AML-193 (cell line): Measurements from ENCODE around the gene AIP.
"Not testable (repeated sequence)": the region's sequence is repeated elsewhere in the genome, so short reads cannot be mapped to it uniquely, and the experiment has no call there.

Experiments
- DNase-seq, 2 experiments: peaks; one replicate each; lab custom pipeline; 2025; lab: John Stamatoyannopoulos, UW

AIP gene

DNA sequence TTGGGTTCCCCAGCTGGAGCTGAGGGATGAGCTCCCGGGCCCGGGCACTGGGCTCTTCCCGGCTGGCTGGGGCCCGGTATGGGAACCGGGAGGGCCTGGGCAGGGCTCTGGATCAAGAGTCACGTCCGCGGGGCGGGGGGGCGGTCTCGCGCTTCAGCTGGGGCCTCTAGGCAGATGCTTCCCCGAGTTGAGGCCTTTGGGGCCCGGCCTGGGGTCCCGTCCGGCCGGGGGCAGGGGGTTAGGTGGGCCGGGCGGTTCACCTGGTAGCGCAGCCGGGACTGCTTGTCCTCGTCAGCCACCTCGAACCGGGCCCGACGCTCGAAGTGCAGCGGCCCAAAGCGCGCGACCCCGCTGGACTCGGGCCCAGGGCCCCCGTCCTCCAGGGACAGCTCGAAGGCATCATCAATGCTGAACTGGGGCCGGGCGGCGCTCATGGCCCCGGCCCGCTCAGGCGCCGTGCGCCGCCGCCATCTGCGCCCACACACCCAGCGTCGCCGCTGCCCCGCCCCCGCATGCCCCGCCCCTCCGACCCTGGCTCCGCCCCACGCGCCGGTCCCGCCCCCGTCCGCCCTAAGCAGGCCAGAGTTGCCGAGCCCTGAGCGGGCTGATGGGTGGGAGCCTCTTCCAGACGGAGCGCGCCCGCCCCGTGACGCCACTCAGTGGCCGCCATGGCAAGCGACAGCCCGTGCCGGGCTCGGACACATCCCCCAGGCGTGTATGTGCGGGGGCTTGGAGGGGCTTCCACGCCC lies 13.9 kb upstream of the AIP start, which contains the start of gene TMEM134:
TSS of gene TMEM134 (minus strand) at position 493 of the 749 bp plus-strand sequence. CDS start at position 434, 59 bp downstream.
- DNase-seq = peak; percentile 72 to 76

DNA sequence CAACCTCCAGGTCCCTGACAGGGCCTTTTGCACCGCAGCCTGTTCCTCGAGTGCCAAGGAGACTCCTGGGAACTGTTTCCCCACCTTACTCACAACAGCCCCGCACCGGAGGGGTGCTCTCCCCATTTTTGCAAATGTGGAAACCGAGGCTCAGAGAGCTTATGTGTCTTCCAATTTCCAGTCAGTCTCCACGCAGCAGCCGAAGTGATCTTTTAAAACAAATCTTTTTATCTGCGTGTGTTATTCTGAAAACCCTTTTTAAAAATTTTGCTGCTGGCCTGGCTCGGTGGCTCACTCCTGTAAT lies 13.4 kb upstream of the AIP start:
- no peak for DNase-seq

DNA sequence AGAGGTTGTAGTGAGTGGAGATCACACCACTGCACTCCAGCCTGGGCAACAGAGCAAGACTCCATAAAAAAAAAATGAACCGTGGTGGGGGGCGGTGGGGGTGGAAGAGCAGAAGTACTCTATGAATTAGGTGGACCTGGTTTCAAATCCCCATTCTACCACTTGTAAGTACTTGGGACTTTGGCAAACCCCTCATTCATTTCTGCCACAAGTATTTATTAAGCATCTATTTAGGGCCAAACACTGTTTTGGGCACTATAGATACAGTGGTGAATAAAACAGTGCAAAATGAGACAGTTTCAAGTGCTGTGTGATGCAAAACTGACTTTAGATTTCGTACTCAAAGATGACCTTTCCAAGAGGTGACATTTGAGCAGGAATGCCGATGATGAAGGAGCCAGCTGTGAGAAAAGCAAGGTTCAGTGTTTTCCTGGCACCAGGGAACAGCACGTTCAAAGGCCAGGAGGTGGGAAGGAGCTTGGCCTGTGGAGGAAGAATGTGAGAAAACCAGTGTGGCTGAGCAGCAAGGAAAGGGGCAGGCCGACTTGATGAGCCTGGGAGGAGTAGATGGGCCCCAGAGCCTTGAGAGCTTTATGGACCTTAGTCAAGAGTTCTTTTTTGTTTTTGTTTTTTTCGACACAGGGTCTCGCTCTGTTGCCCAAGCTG lies 12.4 kb upstream of the AIP start:
- no peak for DNase-seq

DNA sequence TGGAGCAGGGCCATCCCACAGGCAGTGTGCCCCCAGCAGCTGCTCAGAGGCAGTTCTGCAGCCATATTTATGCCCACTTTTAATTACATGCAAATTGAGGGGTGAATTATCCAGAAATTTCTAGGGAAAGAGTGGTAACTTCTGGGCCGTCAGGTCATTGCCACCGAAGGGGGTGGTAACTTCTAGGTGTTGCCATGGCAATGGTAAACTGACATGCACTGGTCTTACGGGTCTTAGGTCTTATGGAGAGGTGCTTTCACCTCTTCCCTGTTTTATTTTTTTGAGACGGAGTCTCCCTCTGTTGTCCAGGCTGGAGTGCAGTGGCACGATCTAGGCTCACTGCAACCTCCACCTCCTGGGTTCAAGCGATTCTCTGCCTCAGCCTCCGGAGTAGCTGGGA lies 9.9 kb upstream of the AIP start:
- no peak for DNase-seq

DNA sequence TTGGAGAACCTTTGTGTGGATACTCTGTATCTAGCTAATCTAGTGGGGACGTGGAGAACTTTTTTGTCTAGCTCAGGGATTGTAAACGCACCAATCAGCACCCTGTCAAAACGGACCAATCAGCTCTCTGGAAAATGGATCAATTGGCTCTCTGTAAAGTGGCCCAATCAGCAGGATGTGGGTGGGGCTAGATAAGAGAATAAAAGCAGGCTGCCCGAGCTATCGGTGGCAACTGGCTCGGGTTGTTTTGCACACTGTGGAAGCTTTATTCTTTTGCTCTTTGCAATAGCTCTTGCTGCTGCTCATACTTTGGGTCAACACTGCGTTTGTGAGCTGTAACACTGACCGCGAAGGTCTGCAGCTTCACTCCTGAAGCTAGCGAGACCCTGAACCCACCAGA lies 6.1 kb upstream of the AIP start:
- not testable (repeated sequence) for DNase-seq

DNA sequence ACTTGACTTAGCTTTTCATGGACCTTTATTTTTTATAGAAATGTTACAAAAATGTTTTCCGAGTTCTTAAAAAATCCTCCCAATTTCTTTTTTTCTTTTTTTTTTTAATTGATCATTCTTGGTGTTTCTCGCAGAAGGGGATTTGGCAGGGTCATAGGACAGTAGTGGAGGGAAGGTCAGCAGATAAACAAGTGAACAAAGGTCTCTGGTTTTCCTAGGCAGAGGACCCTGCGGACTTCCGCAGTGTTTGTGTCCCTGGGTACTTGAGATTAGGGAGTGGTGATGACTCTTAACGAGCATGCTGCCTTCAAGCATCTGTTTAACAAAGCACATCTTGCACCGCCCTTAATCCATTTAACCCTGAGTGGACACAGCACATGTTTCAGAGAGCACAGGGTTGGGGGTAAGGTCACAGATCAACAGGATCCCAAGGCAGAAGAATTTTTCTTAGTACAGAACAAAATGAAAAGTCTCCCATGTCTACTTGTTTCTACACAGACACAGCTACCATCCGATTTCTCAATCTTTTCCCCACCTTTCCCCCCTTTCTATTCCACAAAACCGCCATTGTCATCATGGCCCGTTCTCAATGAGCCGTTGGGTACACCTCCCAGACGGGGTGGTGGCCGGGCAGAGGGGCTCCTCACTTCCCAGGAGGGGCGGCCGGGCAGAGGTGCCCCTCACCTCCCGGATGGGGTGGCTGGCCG lies 5.3 kb upstream of the AIP start:
- DNase-seq = not testable (repeated sequence)

DNA sequence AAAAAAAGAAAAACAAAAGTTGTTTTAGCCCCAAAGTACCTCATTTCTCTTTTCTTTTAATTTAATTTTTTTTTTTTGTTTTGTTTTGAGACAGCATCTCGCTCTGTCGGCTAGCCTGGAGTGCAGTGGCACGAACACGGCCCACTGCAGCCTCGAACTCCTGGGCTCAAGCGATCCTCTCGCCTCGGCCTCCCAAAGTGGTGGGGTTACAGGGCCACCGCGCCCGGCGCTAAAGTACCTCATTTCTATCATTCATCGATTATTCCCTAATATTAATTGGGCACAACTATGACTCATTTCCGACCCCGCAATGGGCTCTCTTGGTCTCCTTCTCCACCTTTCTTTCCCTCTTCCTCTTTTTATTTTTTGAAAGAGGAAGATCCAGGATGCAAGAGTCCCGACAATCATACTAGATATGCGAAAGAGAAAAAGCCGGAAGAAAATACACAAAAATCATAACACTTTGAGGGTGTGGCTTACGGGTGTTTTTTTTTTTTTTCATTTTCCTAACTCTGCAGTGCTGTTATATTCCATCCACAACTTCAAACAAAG lies 475 bp upstream of the AIP start:
- DNase-seq = peak; percentile 66 to 70

DNA sequence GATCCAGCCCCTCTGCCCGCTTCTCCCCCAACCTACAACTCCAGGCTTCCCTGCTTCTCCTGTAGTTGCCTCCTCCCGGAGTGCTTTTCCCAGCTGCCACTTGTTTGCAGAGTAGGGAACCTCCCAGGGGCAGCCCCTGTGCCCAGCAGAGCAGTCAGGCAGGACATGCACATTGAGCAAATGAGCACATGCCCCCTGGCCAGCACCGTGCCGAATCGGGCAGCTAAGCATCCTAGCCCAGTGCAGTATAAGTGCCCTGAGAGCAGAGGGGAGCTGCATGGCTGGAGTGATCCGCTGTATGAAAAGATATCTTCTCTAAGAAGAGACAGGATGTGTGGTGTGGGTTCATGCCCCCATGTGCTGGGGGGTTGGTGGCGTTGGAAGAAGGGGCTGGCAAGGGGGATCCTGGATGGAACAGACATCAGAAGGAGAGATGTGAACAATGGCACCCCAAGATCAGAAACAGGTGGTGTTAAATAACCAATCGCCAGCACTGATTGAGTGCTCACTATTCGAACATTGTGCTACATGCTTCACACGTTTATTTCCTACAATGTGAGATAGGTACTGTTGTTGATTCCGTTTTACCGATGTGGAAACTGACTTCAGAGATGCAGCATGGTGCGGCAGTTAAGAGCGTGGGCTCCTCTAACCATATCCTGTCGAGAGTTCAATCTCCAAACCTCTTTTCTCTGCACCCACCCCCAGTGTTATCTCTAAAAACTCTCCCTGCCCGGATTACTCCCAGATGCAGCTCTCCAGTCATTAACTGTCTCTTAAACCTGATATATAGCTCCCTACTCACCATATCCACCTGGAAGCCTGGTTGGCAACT lies 1.2 kb downstream of the AIP start:
- DNase-seq = no peak

DNA sequence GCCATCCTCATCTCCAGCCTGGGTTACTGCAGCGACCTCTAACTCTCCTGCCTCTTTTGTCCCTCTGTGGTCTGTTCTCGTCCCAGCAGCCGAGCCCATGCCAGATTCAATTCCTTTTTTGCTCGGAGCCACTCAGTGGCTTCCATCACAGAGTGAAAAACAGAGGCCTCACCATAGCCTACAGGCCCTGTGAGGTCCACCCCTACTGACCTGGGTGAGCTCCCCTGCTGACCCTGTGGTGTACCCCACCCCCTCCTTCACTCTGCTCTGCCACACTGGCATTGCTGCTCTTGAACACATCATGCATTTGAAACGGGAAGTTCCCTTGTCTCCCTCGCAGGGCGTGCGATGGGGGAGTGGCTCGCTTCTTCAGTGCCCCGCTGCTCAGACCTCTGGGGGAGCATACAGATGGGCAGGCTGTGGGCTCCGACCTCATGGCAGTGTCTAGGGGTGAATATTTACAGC lies 2.1 kb downstream of the AIP start:
- DNase-seq = peak; percentile 55 to 71

DNA sequence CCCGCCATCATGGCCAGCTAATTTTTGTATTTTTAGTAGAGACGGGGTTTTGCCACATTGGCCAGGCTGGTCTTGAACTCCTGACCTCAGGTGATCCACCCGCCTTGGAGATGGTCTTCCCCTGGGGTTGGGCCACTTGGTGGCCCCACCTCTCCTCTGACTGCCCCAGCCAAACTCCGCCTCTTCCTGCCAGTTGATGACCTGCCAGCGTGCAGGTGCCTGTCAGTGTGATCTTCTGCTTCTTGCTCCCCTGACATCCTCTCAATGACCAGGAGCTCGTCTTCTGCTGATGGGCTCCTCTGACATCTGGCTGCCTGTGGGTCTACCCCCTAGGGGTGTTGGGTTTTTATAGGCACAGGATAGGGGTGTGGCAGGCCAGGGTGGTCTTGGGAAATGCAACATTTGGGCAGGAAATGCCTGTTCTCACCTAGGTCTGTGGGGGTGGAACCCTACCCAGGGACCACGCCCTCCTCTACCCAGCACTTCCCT lies 3.1 kb downstream of the AIP start:
- not testable (repeated sequence) for DNase-seq

DNA sequence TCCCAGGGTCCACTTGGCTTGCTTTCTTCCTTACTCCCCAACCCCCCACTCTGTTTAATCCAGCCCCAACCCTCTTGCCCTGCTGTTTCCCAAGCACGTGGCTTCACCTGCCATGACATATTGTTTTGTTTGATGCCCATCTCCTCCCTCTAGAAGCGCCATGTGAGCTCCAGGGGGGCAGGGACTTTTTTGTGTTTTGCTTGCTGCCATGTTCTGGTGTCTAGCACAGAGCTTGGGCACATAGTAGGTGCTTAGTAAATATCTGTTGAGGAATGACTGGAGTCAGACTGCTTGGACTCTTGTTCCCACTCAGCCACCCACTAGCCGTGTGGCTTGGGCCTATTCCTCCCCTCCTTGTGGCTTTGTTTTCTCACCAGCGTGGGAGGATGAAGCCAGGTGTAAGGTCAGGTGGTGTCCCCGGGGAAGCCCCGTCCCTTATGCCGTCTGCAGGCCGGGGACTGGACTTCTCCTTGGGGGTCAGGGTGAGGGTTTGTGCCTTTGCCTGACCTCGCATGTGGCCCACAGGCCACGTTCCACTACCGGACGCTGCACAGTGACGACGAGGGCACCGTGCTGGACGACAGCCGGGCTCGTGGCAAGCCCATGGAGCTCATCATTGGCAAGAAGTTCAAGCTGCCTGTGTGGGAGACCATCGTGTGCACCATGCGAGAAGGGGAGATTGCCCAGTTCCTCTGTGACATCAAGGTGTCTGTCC lies 3.8 kb downstream of the AIP start:
- DNase-seq = no peak

DNA sequence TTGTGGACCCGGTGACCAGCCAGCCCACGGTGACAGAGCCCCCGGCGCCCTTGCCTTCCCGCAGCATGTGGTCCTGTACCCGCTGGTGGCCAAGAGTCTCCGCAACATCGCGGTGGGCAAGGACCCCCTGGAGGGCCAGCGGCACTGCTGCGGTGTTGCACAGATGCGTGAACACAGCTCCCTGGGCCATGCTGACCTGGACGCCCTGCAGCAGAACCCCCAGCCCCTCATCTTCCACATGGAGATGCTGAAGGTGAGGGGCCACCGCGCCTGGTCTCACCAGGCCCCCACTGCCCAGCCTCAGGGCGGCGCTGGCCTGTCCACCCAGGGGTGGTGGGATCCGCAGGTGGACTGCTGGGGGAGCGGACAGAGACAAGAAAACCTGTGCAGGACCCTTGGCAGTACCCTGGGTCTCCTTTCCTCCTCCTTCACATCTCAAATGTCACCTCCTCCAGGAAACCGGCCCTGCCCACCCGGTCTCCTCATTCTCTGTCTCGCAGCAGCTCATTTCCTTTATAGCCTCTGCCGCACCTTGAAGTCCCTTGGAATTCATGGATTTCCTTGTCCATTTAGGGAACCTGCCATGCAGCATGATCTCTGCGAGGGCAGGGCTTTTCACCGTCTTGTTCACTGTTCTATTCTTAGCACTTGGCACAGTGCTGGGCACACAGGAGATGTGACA lies 6.5 kb downstream of the AIP start:
- no peak for DNase-seq

DNA sequence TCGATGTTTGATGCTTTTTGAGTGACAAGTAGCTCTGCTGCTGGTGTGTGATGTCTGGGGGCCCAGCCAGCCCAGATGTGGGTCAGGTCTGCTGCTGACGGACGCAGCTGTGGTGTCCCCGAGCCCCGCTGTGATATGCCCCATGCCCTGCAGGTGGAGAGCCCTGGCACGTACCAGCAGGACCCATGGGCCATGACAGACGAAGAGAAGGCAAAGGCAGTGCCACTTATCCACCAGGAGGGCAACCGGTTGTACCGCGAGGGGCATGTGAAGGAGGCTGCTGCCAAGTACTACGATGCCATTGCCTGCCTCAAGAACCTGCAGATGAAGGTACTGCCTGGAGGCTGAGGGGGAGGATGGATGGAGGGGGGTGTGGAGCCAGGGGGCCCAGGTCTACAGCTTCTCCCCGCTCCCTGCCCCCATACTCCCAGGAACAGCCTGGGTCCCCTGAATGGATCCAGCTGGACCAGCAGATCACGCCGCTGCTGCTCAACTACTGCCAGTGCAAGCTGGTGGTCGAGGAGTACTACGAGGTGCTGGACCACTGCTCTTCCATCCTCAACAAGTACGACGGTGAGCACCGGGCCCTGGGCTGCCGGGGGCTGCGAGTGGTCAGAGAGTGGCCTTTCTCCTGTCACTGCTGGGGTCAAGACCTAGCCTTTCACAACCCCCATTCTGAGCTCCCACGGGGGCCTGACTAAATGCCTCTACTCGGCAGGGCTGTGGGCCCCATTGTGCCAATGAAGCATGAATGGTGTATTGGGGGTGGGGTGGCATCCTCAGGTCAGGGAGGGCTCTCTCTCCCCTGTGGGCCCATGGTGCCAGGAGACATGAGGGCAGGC lies 7.3 kb downstream of the AIP start:
- no peak for DNase-seq

DNA sequence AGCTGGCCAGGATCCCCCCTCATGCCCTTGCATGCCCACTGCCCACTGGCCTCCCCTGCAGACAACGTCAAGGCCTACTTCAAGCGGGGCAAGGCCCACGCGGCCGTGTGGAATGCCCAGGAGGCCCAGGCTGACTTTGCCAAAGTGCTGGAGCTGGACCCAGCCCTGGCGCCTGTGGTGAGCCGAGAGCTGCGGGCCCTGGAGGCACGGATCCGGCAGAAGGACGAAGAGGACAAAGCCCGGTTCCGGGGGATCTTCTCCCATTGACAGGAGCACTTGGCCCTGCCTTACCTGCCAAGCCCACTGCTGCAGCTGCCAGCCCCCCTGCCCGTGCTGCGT lies 7.9 kb downstream of the AIP start:
- DNase-seq = no peak

DNA sequence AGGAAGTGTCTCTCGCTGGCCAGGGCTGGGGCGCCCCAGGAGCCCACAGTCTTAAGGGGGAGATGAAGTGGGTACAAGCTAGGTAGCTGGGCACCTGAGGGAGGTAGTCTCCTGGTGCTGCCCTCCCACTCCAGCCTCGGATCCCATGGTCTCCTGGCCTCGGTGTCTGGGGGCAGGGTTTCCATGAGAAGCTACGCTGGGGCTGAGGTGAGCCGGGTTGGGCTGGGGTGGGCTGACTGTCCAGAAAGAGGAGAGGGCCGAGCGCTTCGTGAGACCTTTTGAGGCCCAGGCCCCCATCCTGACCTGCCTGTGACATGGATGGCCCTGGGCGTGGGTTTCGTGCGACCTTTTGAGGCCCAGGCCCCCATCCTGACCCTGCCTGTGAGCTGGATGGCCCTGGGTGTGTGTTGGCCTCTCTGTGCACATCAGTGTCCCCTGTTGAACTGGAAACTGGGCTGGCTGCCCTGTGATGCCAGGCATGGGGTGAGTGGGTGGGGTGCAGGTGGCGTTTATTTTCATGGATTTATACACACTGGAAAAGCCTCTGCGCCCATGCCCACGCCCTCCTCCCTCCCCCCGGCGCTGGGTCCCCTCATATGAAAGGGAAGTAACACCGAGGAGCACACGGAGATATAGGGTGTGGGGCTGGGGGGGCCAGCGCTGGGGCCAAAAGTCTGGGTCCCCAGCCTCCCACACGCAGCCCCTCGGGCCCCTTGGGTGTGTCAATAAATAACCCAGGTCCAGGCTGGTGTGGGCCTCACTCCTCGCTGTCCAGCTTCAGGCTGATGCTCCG lies 8.6 kb downstream of the AIP start:
- DNase-seq = no peak

DNA sequence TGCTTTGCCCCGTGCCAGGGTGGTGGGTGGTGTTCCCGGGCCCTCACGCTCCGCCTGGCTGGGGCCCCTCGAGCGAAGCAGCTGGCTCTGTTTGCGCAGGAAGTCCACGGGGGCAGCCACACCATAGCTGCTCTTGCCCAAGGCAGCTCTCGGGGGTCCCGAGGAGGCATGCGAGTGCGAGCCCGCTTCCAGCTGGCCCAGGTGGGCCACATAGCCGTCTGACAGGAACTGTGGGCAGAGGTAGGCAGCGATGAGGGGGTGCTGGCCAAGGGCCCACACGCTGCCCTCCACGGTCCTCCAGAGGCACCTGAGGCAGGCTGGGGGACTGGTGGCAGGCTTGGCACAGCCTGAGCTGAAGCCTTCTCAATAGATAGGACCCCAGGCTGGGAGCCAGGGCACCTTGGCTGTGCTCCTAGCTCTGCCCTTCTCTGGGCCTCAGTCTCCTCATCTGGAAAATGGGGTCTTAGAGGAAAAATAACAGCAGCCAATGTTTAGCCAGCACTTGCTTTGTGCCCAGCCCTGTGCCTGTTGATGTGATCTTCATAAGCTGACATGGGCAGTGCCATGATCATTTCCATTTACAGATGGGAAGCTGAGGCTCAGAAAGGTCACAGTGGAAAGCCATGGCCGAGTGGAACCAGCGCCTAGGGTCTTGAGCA lies 9.4 kb downstream of the AIP start:
- no peak for DNase-seq

DNA sequence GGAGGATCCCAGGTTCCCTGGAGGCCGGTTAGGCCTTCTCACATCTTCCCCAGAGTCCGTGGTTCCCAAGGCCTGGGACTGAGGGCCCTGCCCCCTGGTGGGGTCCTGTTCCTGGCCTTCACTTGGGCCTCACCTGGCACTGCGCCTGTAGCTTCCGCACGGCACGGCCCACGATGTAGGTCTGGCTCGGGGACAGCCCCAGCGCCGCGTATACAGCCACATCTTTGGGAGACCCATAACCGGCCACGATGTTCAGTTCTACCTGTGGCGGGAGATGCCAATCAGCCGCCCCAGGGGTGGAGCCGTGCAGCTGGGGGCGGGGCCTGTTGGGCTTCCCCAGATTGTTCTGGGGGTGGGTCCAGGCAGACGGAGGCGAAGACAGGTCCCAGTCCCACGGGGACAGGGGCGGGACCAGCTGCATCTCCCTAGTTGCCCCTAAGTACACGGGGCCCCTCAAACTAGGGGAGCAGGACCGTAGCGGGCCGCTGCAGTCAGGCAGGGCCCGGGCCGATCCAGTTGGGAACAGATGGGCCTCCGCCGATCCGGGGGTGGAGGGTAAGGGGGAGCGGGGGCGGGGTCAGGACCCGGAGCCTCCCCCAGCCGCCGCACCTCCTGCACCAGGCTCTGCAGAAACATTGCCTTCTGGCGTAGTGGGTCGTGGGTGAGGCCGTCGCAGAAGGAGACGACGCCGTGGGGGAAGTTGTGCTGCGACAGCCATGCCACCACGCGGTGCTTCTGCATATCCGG lies 10.1 kb downstream of the AIP start:
- no peak for DNase-seq
